HepG2 (cell line): ENCODE results near the gene KIF13A. TPM values are rescaled to one million over a fixed set of nuclear protein-coding genes. Genes with fewer than 3 reads are reported as not detected.

Experiments used
- E2F1 ChIP-seq: sonication (generic); formaldehyde crosslinking; IDR thresholded peaks from 2 replicates; pipeline ENCODE4 v1.5.0; 2020; ENCODE audit warnings: missing genetic modification reagents
- E2F5 ChIP-seq: sonication (generic); formaldehyde crosslinking; conservative IDR thresholded peaks from 2 replicates; pipeline ENCODE4 v1.4.0; 2020; ENCODE audit warnings: missing genetic modification reagents
- GATAD2A ChIP-seq: IDR thresholded peaks from 2 replicates; pipeline ENCODE4 v1.6.1; 2016
- KLF11 ChIP-seq: IDR thresholded peaks from 2 replicates; pipeline ENCODE4 v1.6.1; 2016; ENCODE audit warnings: missing compliant biosample characterization
- MAFK ChIP-seq, 2 experiments: IDR thresholded peaks in 1 of 2; conservative IDR thresholded peaks in 1 of 2; 2 replicates each; pipeline ENCODE4 v1.6.1; 2011; ENCODE audit warnings: improper control_type of control experiment in 2 of 2, low read length in 2 of 2
- SSRP1 ChIP-seq: IDR thresholded peaks from 2 replicates; pipeline ENCODE4 v1.6.1; 2016; ENCODE audit warnings: control low read depth
- TARDBP ChIP-seq: sonication (generic); formaldehyde crosslinking; IDR thresholded peaks from 2 replicates; pipeline ENCODE4 v1.8.0; 2022; ENCODE audit warnings: mild to moderate bottlenecking, missing genetic modification reagents
- TRIM24 ChIP-seq: sonication (generic); formaldehyde crosslinking; IDR thresholded peaks from 2 replicates; pipeline ENCODE4 v1.8.0; 2022; ENCODE audit warnings: mild to moderate bottlenecking, missing genetic modification reagents
- ZNF431 ChIP-seq: sonication (generic); formaldehyde crosslinking; IDR thresholded peaks from 2 replicates; pipeline ENCODE4 v1.9.0; 2022; ENCODE audit warnings: missing genetic modification reagents, low read depth, mild to moderate bottlenecking, borderline replicate concordance
- ZNF530 ChIP-seq: sonication (generic); formaldehyde crosslinking; IDR thresholded peaks from 2 replicates; pipeline ENCODE4 v1.5.0; 2020; ENCODE audit warnings: low read depth, mild to moderate bottlenecking, missing genetic modification reagents
- ZNF597 ChIP-seq: sonication (generic); formaldehyde crosslinking; IDR thresholded peaks from 2 replicates; pipeline ENCODE4 v1.5.0; 2020; ENCODE audit warnings: missing genetic modification reagents
- ZNF644 ChIP-seq: IDR thresholded peaks from 2 replicates; pipeline ENCODE4 v1.6.1; 2016; ENCODE audit warnings: low read depth
- ZNF724P ChIP-seq: sonication (generic); formaldehyde crosslinking; IDR thresholded peaks from 2 replicates; pipeline ENCODE4 v1.8.0; 2022; ENCODE audit warnings: missing genetic modification reagents, borderline replicate concordance
- ZNF800 ChIP-seq: sonication (generic); formaldehyde crosslinking; IDR thresholded peaks from 2 replicates; pipeline ENCODE4 v1.4.0; 2020; ENCODE audit warnings: missing genetic modification reagents
- polyA plus RNA-seq, 8 experiments: library from polyadenylated mRNA; depleted of rRNA in 3 of 8; stranded (reverse) in 7 of 8; unstranded in 1 of 8; fragments of >200 nt; fragmentation: Illumina TruSeq in 4 of 8; extraction: Trizol in 4 of 8; gene quantifications; 2 replicates each; pipeline versions ENCODE4 v1.2.1 to v1.2.3, GENCODE V29; 2011 to 2016; ENCODE audit warnings: low read depth in 4 of 8, missing spikeins in 1 of 8, mixed read lengths in 1 of 8; ENCODE audit not compliant: insufficient read depth in 1 of 8
- total RNA-seq, 5 experiments: library from RNA; depleted of rRNA; stranded (reverse); fragments of >200 nt; fragmentation: Illumina TruSeq; extraction: Trizol; gene quantifications; 2 replicates each; pipeline ENCODE4 v1.2.3, GENCODE V29; 2016; ENCODE audit warnings: low read depth in 1 of 5

The KIF13A gene
- total and polyA plus RNA-seq, 2 of the 13 experiments (the other 11 are each of a cell fraction or from before 2014, with no cell fraction given): 21.1 to 37.2 TPM

- no peak for TF ChIP-seq ZNF597
- no peak for TF ChIP-seq E2F5 (CRISPR knock-in tag)
- TF ChIP-seq KLF11 (CRISPR knock-in tag): no peak
- TF ChIP-seq ZNF431 (CRISPR knock-in tag): no peak
- TF ChIP-seq MAFK (conservative IDR thresholded peaks at IDR 0.05 in 1 of 2, IDR thresholded peaks at IDR 0.05 in 1 of 2; ENCODE audit: low read length in 2 of 2): no peak
- TF ChIP-seq ZNF644 (CRISPR knock-in tag): no peak
- TF ChIP-seq ZNF800 (CRISPR knock-in tag): no peak
- no peak for TF ChIP-seq SSRP1 (CRISPR knock-in tag)
- no peak for TF ChIP-seq TRIM24
- peak; percentile 57; the same call in 1 of the 2 replicates for TF ChIP-seq GATAD2A (CRISPR knock-in tag)
- TF ChIP-seq TARDBP (CRISPR knock-in tag): no peak
- no peak for TF ChIP-seq ZNF724P (CRISPR knock-in tag)
- no peak for TF ChIP-seq ZNF530 (CRISPR knock-in tag)
- TF ChIP-seq E2F1 (CRISPR knock-in tag): no peak
These were observed 274.9 kb downstream of the KIF13A start (continued) for GRCh38 chr6:17712576-17712975.
